HL-60/S4 treated with phorbol 12-myristate 13-acetate at 8.2 ng/mL for 4 days and 3 days (cell line): ENCODE results near the gene ITPR1.

Experiments
- in situ Hi-C: fragments of 300-500 bp; cut with MboI; formaldehyde crosslinking; loops from 2 replicates; pipeline ENCODE4 v1.15.0; 2022; ENCODE audit warnings: low sequenced_read_pairs

Gene ITPR1

GRCh38 chr3:4814904-4815574 is 321.9 kb downstream of the ITPR1 start:
- in situ Hi-C loops = loop anchor here (10.0 kb wide), 1 partner anchor 90 kb away; no protein-coding TSS in a partner anchor

DNA sequence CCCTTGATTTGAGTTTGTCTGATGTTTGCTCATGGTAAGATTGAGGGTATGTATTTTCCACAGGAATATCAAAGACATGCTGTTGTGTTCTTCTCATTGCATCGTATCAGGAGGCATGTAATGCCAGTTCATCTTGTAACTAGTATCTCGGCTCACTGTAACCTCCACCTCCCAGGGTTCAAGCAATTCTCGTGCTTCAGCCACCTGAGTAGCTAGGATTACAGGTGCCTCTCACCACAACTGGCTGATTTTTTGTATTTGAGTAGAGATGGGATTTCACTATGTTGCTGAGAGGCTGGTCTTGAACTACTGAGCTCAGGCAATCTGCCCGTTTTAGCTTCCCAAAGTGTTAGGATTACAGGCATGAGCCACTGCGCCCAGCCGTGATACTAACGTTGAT is 323.2 kb downstream of the ITPR1 start:
- in situ Hi-C loops = loop anchor here (10.0 kb wide), 1 partner anchor 92 kb away; no protein-coding TSS in a partner anchor

DNA sequence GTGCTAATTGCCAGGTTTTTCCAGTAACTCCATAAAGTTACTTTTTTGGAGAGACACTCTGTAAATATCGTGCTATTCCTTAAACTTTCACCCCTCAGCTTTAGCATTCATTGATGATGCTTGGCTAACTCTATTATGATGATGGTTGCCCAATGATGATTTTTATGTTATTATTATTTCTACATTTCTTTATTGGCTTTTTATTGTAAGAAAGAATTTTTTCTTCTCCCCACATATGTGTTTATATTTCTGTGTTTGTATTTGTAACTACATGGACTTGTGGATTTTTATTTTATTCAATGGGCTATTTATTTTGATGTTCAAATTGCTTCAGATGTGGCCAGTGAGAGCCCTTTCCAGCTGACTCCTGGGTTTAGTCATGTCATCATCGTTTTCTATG is 323.6 kb downstream of the ITPR1 start:
- in situ Hi-C loops = loop anchor here (10.0 kb wide), 1 partner anchor 92 kb away; no protein-coding TSS in a partner anchor

DNA sequence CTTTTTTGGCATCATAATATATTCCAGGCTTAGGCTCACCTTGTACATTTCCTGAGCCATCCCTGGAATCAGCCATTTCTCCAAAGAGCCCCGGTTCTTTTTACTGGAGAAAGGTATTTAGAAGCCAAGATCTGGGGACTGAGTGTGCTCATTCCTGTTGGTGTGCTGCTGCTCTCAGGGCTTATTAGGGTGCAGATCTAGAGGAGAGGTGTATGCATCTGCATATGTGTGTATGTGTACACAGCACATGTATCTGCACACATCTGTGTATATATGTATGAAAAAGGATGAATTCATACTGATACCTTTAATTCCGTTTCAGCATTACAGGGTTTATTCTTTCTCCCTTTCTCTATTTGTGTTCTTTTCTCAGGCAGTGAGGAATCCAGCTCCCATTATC is 324.0 kb downstream of the ITPR1 start:
- in situ Hi-C loops = loop anchor here (10.0 kb wide), 1 partner anchor 92 kb away; no protein-coding TSS in a partner anchor

DNA sequence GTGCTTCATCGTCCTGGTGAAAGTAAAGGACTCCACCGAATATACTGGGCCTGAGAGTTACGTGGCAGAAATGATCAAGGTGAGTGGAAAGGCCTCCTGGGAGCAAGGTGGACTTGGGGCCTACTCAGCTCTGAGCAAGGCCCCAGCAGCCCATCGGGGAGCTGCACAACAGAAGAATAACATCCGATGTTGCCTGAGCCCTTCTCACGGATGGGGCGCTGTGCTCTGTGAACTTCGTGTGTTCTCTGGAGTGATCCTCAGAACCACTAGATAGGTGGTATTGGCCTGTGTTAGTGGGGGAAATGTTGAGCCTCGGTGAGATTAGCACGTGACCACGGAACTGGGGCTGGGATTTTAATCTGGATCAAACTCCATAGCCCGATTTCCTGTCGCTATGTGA is 325.0 kb downstream of the ITPR1 start:
- in situ Hi-C loops = loop anchor here (10.0 kb wide), 1 partner anchor 93 kb away; no protein-coding TSS in a partner anchor

DNA sequence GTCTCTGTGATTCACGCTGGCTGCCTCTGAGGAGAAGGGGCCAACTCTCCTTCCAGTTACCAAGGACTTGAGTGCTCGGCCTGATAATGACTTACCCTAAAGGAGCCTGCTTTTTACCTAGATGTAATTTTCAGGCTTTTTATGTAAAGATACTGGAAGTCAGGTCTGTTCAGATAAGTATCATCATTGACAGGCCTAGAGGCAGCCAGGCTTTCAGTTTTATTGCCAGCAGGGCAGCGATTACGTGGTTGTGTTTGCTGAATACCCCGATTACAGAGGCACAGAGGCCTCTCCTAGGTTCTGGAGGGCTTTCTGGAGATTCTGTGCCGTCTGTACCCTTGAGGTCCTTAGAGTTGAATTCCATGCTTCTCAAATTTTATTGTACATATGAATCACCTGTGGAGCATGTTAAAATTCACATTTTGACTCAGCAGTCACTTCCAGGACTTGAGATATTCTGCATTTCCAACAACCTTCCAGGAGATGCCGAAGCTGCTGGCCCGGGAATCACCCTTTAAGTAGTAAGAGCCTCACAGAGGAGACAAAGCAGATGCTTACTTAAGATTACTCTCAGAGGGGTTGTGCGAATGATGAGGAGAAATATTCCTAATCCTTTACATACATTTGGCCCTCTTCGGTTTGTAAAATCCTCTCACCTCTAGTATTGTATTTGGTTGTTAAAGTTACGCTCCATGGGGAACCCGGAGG is 326.0 kb downstream of the ITPR1 start:
- in situ Hi-C loops = loop anchor here (10.0 kb wide), 1 partner anchor 94 kb away; no protein-coding TSS in a partner anchor

DNA sequence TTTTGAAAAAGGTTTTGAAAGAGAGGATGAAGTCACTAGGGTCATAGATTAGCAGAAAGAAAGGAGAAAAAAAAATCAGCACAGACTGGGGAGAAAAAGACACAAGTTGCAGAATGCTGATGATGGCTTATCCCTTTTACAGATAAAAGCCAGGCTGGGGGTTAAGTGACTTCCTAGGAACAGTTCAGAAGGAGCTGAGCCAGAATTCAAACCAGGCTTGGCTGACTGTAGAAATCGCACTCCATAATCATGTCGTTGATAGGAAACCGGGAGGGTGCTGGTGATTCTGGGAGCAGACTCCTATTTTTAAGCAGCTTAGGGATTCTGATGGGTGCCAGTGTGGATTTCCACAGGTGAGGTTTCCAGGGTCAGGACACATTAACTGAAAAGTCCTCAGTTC is 326.6 kb downstream of the ITPR1 start:
- in situ Hi-C loops = loop anchor here (10.0 kb wide), 1 partner anchor 95 kb away; no protein-coding TSS in a partner anchor

- in situ Hi-C loops = no loop called here
These were observed 327.4 kb downstream of the ITPR1 start for GRCh38 chr3:4820296-4821121.

GRCh38 chr3:4821338-4821737 is 328.2 kb downstream of the ITPR1 start:
- in situ Hi-C loops = no loop called here

- in situ Hi-C loops = no loop called here
These were observed 328.8 kb downstream of the ITPR1 start for GRCh38 chr3:4821975-4822374.

GRCh38 chr3:4822568-4822967 is 329.4 kb downstream of the ITPR1 start:
- in situ Hi-C loops = no loop called here

- in situ Hi-C loops = no loop called here
These were observed 330.2 kb downstream of the ITPR1 start for GRCh38 chr3:4823385-4823784.

- in situ Hi-C loops = no loop called here
These were observed 331.1 kb downstream of the ITPR1 start for GRCh38 chr3:4823986-4824925.

DNA sequence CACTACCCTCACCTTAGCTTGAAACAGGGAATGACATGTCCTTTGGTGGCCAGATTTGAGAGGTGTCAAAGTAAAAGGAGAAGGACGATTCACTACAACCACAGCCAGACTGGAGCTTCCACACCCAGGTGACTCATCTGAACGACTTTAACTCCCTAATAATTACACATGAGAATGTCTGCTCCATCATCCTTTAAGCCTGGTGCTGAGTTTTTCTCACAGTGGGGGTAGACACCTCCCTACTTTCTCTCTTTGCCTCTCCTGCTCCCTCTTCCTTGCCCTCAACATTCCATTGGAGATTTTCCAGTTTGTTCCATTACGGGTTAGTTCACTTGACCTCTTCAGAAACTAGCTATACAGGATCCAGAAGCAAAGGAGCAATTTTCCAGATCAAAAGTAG is 331.8 kb downstream of the ITPR1 start:
- in situ Hi-C loops = loop anchor here (25.0 kb wide), 1 partner anchor 237 kb away; no protein-coding TSS in a partner anchor

DNA sequence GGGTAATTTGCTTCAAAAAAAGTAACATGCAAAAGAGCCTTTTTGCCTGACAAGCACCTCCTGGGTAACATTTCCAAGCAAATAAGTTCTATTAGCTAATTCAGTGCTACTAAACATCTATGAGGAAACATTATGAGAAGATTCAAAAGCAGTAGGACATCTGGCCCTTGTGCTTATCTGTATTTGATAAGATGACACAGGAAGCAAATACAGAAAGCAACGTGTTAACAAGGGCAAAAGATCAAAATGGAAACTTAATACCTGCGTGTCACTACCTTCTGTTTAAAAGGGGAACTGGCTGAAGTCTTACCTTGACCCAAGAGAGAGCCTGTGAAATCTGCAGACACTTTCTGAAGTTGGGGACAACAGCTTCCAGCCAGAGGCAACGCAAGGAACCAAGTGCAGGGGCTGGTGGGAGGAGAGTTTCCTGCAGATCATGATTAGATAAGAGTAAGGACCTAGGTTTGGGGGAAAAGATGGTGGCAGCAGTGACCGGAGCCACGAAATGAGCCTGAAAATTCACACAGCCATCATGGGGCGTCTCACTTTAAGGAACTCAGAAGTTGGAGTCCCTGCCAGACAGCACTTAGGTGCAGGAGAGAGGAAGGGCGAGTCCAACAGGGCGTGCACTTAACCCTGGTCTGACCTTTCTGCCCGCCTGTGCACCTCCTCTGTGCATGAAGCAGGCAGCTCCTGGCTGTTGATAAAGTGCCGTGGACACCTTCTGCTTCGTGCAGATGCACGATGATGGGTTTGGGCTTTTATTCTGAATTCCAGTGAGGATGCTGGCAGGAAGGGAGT is 332.5 kb downstream of the ITPR1 start:
- in situ Hi-C loops = loop anchor here (25.0 kb wide), 1 partner anchor 237 kb away; no protein-coding TSS in a partner anchor

GRCh38 chr3:4826237-4827100 is 333.3 kb downstream of the ITPR1 start:
- in situ Hi-C loops = loop anchor here (25.0 kb wide), 1 partner anchor 236 kb away; no protein-coding TSS in a partner anchor

DNA sequence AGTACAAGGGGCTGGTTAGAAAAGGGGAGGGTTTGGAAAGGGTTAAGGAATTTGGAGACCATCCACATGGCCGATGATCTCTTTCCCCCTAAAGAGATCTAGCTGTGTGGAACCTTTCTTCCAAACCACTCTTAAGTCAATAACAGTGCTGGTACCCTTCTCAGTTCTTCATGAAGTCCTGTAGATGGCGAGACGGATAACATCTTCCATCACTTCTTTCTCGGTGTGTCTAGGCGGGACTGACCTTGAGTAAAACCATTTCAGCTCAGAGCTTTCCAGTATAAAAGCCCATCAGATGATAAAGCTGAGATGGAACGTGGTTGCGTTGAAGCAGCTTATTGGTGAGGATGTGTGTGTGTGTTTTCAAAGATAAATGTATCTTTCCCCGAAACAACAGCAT is 334.6 kb downstream of the ITPR1 start:
- in situ Hi-C loops = loop anchor here (25.0 kb wide), 1 partner anchor 235 kb away; no protein-coding TSS in a partner anchor
